Hematopoietic multipotent progenitor cell treated with erythropoietin and hydrocortisone succinate and interleukin-3 and kit ligand, for 8 days (in vitro differentiated cells): ENCODE measurements around the gene FGFBP1.
A peak's percentile ranks its signal among the peaks of the same experiment; 100 is the strongest.

Experiments
- DNase-seq: peaks from one replicate; pipeline ENCODE4 v3.0.0-alpha.2; 2015

FGFBP1 gene

GRCh38 chr4:15938640-15939039 is at the start of gene FGFBP1:
Gene FGFBP1, minus strand, starts transcription at chr4:15938740. Its CDS starts 2,108 bp downstream, at chr4:15936632.
- DNase-seq: no peak

GRCh38 chr4:15988222-15988621 is 49.7 kb upstream of the FGFBP1 start:
- peak; percentile 8 for DNase-seq

GRCh38 chr4:15986907-15987306 is 48.4 kb upstream of the FGFBP1 start:
- DNase-seq: no peak

- no peak for DNase-seq
Measured at GRCh38 chr4:15983610-15984009, 45.1 kb upstream of the FGFBP1 start.

- no peak for DNase-seq
Measured at GRCh38 chr4:15982842-15983524, 44.4 kb upstream of the FGFBP1 start.

- no peak for DNase-seq
Measured at GRCh38 chr4:15976456-15977447, 38.2 kb upstream of the FGFBP1 start.

- no peak for DNase-seq
Measured at GRCh38 chr4:15971068-15971801, 32.7 kb upstream of the FGFBP1 start.

- DNase-seq: no peak
Measured at GRCh38 chr4:15968551-15969300, 30.2 kb upstream of the FGFBP1 start.

- DNase-seq: no peak
Measured at GRCh38 chr4:15965325-15965724, 26.8 kb upstream of the FGFBP1 start.

GRCh38 chr4:15964159-15964558 is 25.6 kb upstream of the FGFBP1 start:
- DNase-seq: no peak

GRCh38 chr4:15963576-15963975 is 25.0 kb upstream of the FGFBP1 start:
- no peak for DNase-seq

GRCh38 chr4:15963001-15963451 is 24.5 kb upstream of the FGFBP1 start, which contains the start of gene FGFBP2:
Gene FGFBP2, minus strand, starts transcription at chr4:15963175. Its CDS starts 46 bp downstream, at chr4:15963129.
- peak; percentile 56 for DNase-seq

- DNase-seq: no peak
Measured at GRCh38 chr4:15961781-15962510, 23.4 kb upstream of the FGFBP1 start.

GRCh38 chr4:15958562-15958961 is 20.0 kb upstream of the FGFBP1 start:
- DNase-seq: no peak

- peak; percentile 78 for DNase-seq
Measured at GRCh38 chr4:15956179-15956850, 17.8 kb upstream of the FGFBP1 start.

GRCh38 chr4:15955670-15956069 is 17.1 kb upstream of the FGFBP1 start:
- no peak for DNase-seq

- DNase-seq: no peak
Measured at GRCh38 chr4:15953625-15954024, 15.1 kb upstream of the FGFBP1 start.

GRCh38 chr4:15951781-15952180 is 13.2 kb upstream of the FGFBP1 start:
- DNase-seq: no peak

- no peak for DNase-seq
Measured at GRCh38 chr4:15948826-15949225, 10.3 kb upstream of the FGFBP1 start.

- no peak for DNase-seq
Measured at GRCh38 chr4:15947684-15948083, 9.1 kb upstream of the FGFBP1 start.

- DNase-seq: peak; percentile 20
Measured at GRCh38 chr4:15945516-15945915, 7.0 kb upstream of the FGFBP1 start.
